Stimulated activated CD4-positive, alpha-beta T cell treated with anti-CD3 and anti-CD28 coated beads, Interleukin-15, amount 100 ng/mL, for 24 hours (primary cell): ENCODE results near the gene FCHSD1.

Experiments used
- DNase-seq: peaks from one replicate; pipeline ENCODE4 v3.0.0-alpha.2; 2020

The FCHSD1 gene

DNA sequence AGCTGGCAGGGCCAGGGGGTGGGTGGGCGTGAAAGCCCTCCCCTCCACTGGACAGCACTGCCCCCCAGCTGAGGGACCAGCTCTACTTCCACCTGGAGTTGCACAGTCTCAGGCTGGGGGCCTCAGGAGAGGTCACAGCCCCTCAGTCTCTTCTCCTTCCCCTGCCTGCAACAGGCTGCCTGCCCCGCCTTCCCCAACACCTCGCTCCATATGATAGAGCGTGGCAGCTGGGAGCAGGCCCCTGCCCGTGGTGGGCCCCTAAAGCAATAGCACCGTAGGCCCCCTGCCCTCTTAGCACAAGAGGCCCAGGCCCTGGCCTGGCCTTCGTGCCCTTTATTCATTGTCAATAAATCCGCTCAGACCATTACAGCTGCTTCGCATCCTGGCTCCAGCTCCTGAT is 10.5 kb downstream of the FCHSD1 start:
- no peak for DNase-seq

DNA sequence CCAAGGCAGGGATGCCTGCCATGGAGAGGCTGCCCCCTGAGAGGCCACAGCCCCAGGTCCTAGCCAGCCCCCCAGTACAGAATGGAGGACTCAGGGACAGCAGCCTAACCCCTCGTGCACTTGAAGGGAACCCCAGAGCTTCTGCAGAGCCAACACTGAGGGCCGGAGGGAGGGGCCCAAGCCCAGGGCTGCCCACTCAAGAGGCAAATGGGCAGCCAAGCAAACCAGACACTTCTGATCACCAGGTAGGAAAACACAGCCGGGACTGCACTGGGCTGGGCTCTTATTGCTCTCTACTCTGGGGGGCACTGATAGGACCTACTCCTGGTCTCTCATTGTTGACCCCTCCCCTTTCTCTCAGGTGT is 11.2 kb downstream of the FCHSD1 start:
- no peak for DNase-seq

DNA sequence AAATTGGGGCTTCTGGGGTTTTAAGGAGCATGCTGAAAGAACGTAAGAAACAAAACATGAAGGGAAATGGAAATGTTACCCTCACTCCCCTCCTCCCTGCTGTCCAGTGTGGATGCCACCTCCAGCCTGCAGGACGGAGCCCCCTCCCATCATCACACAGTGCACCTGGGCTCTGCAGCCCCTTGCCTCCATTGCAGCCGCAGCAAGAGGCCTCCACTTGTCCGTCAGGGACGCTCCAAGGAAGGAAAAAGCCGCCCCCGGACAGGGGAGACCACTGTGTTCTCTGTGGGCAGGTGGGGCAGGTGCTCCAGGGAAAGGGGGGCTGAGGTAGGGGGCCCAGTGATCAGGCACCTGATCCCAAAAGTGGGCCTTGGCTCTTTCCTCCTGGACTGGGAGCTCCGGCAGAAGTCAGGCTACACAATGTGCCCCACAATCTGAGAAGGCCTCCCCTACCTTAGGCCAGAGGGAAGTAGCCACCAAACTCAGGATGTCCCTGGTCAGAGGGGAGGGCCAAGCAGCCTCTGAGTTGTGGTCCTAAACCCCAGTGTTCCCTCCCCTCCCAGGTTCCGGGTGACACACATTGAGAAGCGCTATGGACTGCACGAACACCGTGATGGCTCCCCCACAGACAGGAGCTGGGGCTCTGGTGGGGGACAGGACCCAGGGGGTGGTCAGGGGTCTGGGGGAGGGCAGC is 11.7 kb downstream of the FCHSD1 start:
- no peak for DNase-seq

DNA sequence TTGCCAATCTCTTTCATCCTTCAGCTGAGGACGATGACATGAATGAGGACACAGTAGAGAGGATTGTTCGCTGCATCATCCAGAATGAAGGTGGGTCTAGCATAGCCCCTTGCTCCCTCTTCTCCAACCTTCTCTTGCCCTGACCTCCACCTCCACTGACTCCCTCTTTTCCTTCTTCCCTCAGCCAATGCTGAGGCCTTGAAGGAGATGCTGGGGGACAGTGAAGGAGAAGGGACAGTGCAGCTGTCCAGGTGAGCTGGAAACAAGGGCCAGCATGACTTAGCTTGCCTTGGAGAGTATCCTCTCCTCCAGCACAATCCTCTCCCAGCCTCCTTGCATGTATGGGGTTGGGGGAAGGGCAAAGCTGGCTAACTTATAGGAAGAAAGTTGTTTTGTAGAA is 12.4 kb downstream of the FCHSD1 start:
- no peak for DNase-seq

DNA sequence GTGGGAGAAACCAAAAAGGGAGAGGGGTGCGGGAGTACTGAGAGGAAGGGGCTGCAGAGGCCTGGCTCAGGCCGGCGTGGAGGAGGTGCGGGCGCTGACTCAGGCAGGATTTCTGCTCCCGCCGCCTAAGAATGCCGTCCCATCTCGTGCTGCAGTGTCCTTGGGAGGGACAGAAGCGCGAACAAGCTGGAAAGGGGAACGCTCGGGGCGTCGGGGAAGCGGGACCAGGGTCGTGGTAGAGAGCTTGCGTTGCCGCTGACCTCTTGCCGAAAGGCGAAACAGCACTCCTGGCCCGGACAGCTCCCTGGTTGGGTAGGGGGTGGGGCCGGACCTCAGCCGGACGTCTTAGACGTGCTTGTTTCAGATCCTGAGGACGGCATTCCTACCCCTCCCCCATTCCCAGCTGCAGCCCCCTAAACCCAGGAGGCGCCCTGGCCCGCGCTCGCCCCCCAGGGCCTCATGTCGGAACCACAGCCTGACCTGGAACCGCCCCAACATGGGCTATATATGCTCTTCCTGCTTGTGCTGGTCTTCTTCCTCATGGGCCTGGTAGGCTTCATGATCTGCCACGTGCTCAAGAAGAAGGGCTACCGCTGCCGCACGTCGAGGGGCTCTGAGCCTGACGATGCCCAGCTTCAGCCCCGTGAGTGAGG is 13.3 kb downstream of the FCHSD1 start:
- DNase-seq = peak; percentile 70

- DNase-seq = peak; percentile 75
Measured at GRCh38 chr5:141637123-141637766, 14.0 kb downstream of the FCHSD1 start.

DNA sequence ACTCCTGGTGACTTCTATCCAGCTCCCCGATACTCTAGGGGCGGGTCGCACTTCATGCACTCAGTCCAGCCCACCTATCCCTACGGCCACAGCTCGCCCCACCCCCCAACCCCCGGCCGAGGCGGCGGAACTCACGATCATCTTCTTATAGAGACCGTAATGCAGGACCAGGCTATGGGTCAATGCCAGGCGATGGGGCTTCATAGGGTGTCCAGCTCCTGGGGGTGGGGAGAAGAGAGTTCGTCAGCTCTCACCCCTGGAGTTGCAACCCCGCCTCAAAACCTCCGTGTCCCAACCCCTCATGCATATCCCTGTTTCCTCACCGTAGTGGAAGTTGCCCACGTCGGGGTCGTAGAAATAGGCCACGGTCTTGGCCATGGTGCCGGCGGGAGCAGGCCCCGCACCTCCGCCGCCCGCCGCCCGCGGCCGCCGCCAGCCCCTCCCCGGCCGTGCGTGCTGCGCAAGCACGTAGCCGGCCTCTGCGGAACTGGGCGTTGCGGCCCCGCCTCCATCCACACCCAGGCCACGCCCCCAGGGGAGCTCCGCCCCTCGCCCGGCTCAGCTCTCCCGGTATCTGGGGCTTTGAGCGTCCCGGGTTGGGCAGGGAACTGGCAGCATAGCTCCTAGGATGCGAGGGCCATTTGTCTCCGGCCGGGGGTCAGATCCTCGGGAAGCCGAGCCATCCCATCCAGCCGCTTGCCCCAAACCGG is 14.7 kb downstream of the FCHSD1 start, which contains the start of the genes HDAC3 and RELL2:
Gene HDAC3, minus strand, starts transcription at position 437 of the 710 bp plus-strand sequence. Its CDS starts 59 bp downstream, at position 378.
Gene RELL2, plus strand, starts transcription at position 585 of the 710 bp plus-strand sequence. CDS start 1,229 bp downstream, outside the sequence.
- peak; percentile 95 for DNase-seq

DNA sequence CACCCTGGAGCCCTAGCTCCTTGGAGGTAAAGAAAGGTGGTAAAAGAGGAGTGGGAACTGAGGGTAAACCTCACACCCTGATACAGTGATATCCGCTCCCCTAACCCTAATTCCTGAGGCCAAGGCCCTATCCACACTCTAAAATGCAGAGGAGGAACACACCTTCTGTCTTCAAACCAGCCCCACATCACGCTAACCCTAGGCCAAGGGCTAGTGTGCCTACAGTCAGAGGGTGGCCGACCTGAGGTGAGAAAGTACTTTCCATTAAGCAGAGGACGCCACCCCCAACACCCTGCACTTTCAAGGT is 15.2 kb downstream of the FCHSD1 start:
- DNase-seq = no peak

- DNase-seq = no peak
Measured at GRCh38 chr5:141635646-141636045, 15.6 kb downstream of the FCHSD1 start.

- no peak for DNase-seq
Measured at GRCh38 chr5:141634720-141635119, 16.5 kb downstream of the FCHSD1 start.

DNA sequence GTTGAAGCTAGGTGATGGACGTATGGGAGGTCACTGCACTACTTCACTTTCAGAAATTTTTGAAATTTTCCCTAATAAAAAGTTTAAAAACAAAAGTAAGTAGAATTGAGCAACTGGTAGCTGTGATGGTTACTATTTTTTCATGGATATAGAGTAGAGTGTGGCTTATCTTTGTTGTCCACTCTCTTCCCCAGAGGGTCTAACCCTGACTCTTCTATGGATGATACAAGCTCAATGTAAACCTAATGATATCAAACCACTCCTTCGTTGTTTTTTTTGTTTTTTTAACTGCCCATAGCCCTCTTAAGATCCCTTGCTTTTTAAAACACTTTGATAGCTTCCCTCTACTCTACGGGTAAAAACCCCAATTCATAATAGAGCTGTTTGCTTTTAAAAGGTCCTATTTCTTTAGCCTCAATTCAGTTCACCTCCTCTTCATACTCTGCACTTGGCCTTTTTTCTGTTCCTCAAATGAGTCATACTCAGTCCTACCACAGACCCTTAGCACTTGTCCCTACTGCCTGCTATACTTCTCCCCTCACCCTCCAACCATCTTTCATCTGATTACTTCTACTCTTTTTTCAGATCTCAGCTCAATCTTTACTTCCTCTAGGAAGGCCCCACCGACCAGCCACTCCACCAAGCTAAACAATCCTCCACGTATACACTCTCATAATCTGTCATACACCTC is 17.2 kb downstream of the FCHSD1 start:
- DNase-seq = no peak

DNA sequence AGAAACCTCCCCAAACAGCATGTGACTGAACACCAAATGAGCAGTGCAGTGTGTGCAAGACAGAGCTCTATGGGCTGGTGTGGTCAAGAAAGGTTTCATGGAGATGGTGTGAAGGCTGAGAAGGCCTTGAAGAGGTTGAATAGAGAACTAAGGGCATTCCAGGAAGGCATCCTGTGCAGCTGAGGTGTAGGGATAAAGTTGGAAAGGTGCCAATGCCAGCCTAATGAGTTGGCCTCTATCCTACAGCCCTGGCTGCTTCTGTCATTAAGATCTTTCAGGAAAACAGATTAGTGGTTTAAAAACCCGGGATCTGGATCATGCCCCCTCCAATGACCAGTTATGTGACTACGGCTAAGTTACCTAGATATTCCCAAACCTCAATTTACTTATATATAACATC is 18.6 kb downstream of the FCHSD1 start:
- no peak for DNase-seq

GRCh38 chr5:141630570-141631140 is 20.6 kb downstream of the FCHSD1 start:
- no peak for DNase-seq

DNA sequence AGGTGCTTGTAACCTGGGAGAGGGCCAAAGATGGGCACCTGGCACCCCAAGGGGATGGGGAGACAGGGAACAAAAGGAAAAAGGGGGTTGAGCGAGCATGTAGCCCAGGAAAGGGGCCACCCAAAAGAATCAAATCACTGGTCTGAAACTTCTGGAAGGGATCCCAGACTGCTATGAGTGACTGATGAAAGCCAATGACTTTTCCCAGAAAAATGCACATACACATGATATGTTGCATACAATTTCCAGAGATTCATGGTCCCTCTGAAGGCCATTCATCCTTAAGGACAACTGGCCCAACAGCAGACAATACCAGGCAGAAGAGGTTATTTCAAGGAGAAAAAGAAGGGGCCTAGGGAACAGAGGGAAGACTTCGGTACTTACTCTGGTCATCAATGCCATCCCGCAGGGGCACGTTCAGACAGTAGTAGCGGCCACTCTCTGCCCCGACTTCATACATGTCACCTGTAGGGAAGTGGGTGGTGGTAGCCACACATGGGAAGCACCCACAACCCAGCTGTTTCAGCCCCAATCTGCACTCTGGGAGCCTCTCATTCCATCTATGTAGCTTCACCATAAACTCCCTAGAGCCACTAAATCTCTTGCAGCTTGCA is 22.9 kb downstream of the FCHSD1 start:
- DNase-seq = no peak

DNA sequence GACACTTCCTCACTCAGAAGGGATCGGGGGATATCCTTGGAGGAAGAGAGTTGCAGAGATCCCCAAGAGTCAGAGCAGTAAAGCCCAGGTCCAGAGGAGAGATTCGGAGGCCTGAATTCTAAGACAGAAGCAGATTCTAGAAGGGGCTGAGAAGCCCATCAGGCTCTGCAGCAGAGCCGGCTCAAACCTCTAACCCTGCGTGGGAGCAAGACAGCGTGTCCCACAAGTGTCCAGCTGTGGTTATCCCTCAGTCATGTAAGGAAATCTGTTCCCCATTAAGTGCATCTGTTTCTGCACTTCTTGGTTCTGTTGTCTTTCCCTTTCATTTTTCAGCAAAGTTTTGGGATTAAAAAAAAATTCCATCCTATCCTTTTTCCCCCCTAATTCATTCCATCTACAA is 27.6 kb downstream of the FCHSD1 start:
- DNase-seq = no peak

GRCh38 chr5:141623186-141623585 is 28.0 kb downstream of the FCHSD1 start:
- DNase-seq = peak; percentile 44

DNA sequence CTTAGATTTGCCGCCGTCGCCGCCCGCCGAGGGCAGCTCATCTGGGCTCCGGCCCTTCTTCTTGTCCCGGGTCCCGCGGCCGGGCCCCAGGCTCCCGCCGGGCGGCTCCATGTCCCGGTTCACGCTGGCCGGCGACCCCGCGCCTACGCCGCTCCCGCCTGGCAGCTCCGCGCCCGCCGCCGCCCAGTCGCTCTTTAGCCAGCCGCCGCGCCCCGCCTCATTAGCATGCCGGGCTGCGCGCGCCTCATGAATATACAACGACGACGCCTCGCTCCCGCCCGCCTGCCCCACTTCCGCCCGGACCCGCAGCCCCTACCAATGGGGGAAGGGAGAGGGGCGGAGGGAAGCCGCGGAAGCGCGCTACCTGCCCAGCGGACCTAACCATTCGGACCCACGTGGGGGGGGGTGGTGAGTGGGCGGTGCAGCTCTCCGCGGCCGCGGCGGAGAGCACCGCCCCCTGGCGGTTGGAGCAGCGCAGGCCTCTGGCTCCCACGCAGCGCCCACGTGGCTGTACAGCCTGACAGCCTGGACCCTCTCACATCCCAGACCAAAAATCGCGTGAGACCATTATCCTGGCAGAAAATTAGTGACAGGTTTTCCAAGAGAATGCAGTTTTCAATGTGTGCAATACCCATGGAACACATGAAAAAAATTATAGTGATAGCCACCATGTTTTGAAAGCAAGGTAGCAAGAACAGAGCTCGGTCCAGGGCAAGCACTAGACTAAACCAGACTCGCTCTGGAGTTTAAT is 32.2 kb downstream of the FCHSD1 start, which contains the start of gene DIAPH1:
Gene DIAPH1, minus strand, starts transcription at position 197 of the 751 bp plus-strand sequence. Its CDS starts 86 bp downstream, at position 111.
- DNase-seq = peak; percentile 100

DNA sequence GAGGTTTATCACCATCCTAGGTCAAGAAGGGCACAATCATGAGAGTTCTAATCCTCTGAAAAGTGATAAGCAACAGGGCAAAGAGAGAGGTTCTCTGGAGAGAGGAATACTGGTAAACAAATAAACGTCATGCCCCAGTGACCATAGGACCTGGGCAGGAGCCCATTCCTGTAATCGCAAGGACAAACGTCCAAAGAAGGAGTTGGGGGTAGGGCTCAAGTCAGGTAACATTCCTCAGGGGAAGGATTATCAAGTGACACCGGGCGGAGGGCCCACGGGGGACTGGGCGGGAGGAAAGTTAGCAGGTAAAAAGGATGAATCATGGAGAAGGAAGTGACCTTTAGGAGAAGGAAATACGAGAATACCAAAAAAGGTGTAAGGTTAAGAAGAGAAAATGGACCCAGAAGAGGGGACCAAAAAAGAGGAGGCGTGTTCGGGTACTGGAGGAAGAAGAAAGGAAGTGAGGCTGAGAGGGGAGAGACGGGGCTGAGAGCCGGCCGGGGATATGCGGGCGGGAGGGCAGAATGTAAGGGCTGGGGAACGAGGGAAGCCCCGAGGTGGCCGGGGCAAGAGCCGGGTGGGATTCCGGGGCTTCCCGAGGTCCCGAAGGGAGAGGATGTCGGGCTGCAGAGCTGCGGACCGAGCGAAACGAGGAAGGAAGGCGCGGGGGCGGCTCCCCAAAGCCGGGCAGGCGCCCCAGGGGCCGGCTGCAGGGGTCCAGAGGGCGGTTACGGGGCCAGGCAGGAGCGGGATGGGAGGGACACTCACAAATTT is 33.0 kb downstream of the FCHSD1 start:
- peak; percentile 78 for DNase-seq

DNA sequence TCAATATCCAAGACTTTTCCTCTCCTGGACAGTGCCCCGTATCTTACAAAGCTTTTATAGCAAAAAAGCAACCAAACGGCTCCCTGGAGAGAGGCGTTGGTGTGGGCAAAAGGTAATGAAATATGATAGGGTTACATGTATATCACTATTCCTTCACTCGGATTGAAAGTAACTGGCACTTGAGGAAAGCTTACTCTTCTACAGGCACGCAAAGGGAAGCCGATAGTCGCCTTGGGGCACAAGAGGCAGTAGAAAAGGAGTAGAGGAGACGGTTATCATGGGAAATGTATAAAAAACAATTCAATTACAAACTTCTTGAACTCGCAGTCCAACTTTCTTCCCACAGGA is 33.6 kb downstream of the FCHSD1 start:
- no peak for DNase-seq

- no peak for DNase-seq
Measured at GRCh38 chr5:141617128-141617527, 34.1 kb downstream of the FCHSD1 start.
